PFSK-1 (cell line): ENCODE measurements around the gene GPSM1.

ENCODE experiments used
- FOXP2 ChIP-seq: optimal IDR thresholded peaks from 2 replicates; pipeline ENCODE3; 2011; ENCODE audit warnings: borderline replicate concordance, control low read depth, inconsistent platforms; ENCODE audit not compliant: insufficient read depth; ENCODE audit errors: extremely low read length, extremely low read depth
- POLR2AphosphoS5 ChIP-seq: IDR thresholded peaks from 2 replicates; pipeline ENCODE4 v1.6.1; 2012; ENCODE audit warnings: low read depth, mild to moderate bottlenecking, control low read depth, low read length, moderate library complexity
- REST ChIP-seq, 2 experiments: IDR thresholded peaks; 2 replicates each; pipeline versions ENCODE4 v1.6.1 to v1.8.0; 2011 to 2012; ENCODE audit warnings: low read depth in 2 of 2, low read length in 2 of 2, control low read depth in 1 of 2, inconsistent platforms in 1 of 2, mild to moderate bottlenecking in 1 of 2, moderate library complexity in 1 of 2; ENCODE audit not compliant: insufficient read depth in 1 of 2
- SIN3A ChIP-seq: IDR thresholded peaks from 2 replicates; pipeline ENCODE4 v1.6.1; 2012; ENCODE audit warnings: mild to moderate bottlenecking, low read length, moderate library complexity, borderline replicate concordance; ENCODE audit not compliant: insufficient read depth
- TAF1 ChIP-seq: IDR thresholded peaks from 2 replicates; pipeline ENCODE4 v1.6.1; 2012; ENCODE audit warnings: low read length, control low read depth, borderline replicate concordance; ENCODE audit not compliant: insufficient read depth

- TF ChIP-seq POLR2AphosphoS5 (no peak), TAF1 (no peak), SIN3A (no peak), FOXP2 (no peak), REST (IDR thresholded peaks at IDR 0.05; ENCODE audit: insufficient read depth in 1 of 2, low read depth in 2 of 2, low read length in 2 of 2) (no peak)
These were observed 59.9 kb downstream of the GPSM1 start for GRCh38 chr9:136387217-136387616.
